ENCODE measurements around the gene TCEAL3. TPM values are rescaled to one million over a fixed set of nuclear protein-coding genes. Genes with fewer than 3 reads are reported as not detected.

Gene TCEAL3
- total RNA-seq, 6 experiments from 2014 or later = 1.1 to 3.8 (median 2.0) TPM

GRCh38 chrX:103615781-103616371 lies 8.1 kb downstream of the TCEAL3 start:
- no peak for ATAC-seq
- Histone ChIP-seq H3K9me3 (no peaks in the 10 kb centered on the region), H3K4me1 (no peaks in the 10 kb centered on the region), H3K27me3 (no peaks in the 10 kb centered on the region), H3K36me3 (no peaks in the 10 kb centered on the region), H3K4me3 (no peak overlapping the region), H3K27ac (no peak overlapping the region)
- TF ChIP-seq, protein P1, sequence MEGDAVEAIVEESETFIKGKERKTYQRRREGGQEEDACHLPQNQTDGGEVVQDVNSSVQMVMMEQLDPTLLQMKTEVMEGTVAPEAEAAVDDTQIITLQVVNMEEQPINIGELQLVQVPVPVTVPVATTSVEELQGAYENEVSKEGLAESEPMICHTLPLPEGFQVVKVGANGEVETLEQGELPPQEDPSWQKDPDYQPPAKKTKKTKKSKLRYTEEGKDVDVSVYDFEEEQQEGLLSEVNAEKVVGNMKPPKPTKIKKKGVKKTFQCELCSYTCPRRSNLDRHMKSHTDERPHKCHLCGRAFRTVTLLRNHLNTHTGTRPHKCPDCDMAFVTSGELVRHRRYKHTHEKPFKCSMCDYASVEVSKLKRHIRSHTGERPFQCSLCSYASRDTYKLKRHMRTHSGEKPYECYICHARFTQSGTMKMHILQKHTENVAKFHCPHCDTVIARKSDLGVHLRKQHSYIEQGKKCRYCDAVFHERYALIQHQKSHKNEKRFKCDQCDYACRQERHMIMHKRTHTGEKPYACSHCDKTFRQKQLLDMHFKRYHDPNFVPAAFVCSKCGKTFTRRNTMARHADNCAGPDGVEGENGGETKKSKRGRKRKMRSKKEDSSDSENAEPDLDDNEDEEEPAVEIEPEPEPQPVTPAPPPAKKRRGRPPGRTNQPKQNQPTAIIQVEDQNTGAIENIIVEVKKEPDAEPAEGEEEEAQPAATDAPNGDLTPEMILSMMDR (IDR thresholded peaks at IDR 0.05) = no peak
- TF ChIP-seq POLR2A (IDR thresholded peaks at IDR 0.05) = no peak
- DNase-seq = no peak
- intact Hi-C loops (cut with DNase I) = no loop called here

DNA sequence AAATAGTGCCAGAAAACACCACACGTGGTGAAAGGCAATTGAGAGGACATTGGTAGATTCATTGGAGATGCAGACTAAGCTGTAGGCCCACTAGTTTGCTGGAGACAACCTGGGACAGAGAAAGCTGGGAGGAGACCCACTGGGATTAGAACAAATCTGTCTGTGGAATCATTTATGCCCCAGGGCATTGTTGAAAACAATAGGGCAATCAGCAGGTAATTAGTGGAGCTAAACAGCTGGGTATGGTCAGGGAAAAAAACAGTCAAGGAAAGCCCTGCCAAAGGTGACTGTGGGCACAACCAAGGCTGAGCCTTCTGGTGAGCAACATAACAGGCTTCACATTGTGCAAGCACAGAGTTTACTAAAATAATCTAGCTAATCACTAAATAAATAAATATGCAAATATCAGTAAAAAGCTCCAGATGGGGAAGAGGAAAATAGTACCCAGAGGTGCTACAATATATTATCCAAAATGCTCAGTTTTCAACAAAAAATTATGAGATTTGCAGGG lies 9.0 kb downstream of the TCEAL3 start:
- ATAC-seq (peak in 2 of 4 donors; percentile 50 to 59), DNase-seq (no peak)
- no peak for TF ChIP-seq POLR2A (IDR thresholded peaks at IDR 0.05)
- TF ChIP-seq, protein P1 (IDR thresholded peaks at IDR 0.05) = no peak
- no peaks in the 10 kb centered on the region for H3K36me3 ChIP-seq
- H3K9me3 ChIP-seq = no peaks in the 10 kb centered on the region
- H3K4me1 ChIP-seq = no peaks in the 10 kb centered on the region
- H3K27me3 ChIP-seq = no peaks in the 10 kb centered on the region
- no peak overlapping the region for H3K4me3 ChIP-seq
- intact Hi-C loops (cut with DNase I) = no loop called here
- H3K27ac ChIP-seq = no peak overlapping the region
- 16% methylated on average over 1 of the region's 1 CpG for WGBS (ENCODE audit: insufficient coverage, low coverage, low lambda C conversion rate, missing lambda C conversion rate)

DNA sequence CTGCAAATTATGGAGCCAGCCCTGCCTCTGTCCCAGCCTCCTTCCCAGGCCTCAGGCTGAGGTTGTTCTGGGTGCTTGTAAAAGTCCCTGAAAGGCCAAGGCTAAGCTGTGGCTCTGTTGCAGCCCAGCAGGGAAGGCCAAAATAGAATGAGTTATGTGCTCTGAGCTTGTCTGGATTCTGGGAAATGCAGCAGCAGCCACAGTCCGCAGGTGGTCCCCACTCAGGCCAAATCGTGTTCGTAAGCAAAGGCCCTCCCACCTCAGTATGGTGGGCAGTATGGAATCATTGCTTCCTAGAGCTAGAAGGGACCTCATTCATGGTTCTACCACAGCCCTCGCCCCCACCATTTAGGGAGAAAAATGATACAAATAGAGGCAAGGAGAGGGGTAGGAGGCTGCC lies 16.3 kb downstream of the TCEAL3 start:
- H3K27ac ChIP-seq = no peak overlapping the region
- WGBS (ENCODE audit: insufficient coverage, low coverage, low lambda C conversion rate, missing lambda C conversion rate) = 80% methylated on average over 1 of the region's 4 CpGs
- H3K9me3 ChIP-seq = no peaks in the 10 kb centered on the region
- ATAC-seq (no peak), DNase-seq (no peak)
- no peak overlapping the region for H3K4me3 ChIP-seq
- intact Hi-C loops (cut with DNase I) = no loop called here
- no peaks in the 10 kb centered on the region for H3K27me3 ChIP-seq
- TF ChIP-seq, protein P1 (IDR thresholded peaks at IDR 0.05) = no peak
- no peak for TF ChIP-seq POLR2A (IDR thresholded peaks at IDR 0.05)
- H3K4me1 ChIP-seq = no peaks in the 10 kb centered on the region
- no peaks in the 10 kb centered on the region for H3K36me3 ChIP-seq

DNA sequence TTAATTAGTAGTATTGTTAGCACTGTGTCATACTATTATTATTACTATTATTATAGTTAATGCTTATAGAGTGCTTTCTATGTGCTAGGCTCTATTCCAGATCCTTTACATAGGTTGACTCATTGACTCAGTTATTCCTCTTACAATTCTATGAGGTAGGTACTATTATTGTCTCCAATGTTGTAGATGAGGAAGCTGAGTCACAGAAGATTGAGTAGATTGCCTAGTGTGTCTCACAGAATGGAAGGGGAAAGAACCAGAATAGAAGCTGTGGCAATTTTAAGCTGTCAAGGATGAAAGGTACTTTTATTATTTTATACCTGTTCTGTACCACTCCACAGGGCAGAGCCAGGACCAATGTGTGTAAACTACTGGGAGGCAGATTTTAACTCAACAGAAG lies 19.1 kb downstream of the TCEAL3 start:
- intact Hi-C loops (cut with DNase I) = no loop called here
- TF ChIP-seq POLR2A (IDR thresholded peaks at IDR 0.05) = no peak
- TF ChIP-seq, protein P1 (IDR thresholded peaks at IDR 0.05) = no peak
- Histone ChIP-seq H3K27me3 (no peaks in the 10 kb centered on the region), H3K9me3 (no peaks in the 10 kb centered on the region), H3K36me3 (no peaks in the 10 kb centered on the region), H3K4me1 (no peaks in the 10 kb centered on the region), H3K4me3 (no peak overlapping the region), H3K27ac (no peak overlapping the region)
- ATAC-seq (no peak), DNase-seq (no peak)
